ENCODE measurements around the gene NAT16. TPM values are rescaled to one million over a fixed set of nuclear protein-coding genes. Genes with fewer than 3 reads are reported as not detected.

Gene NAT16
- total and polyA plus RNA-seq, 2 of the 13 experiments (the other 11 are each of a cell fraction or from before 2014, with no cell fraction given), result 0.04 TPM; not detected in 1

- no TSS peak for BruUV-seq (replicated peaks)
- H3K27me3 ChIP-seq (ENCODE audit: control insufficient read depth in 1 of 2, insufficient read depth in 2 of 2, low read length in 2 of 2), result no peaks in the 10 kb centered on the region; a peak in 1 of 5 replicates
- in situ Hi-C loops (cut with HindIII; ENCODE audit: extremely low pct_ligation_motif_present, low pct_unique_long_range_greater_than_20kb) (no loop called here), intact Hi-C loops (cut with micrococcal nuclease; ENCODE audit: unreplicated experiment) (no loop called here)
- H3K9ac ChIP-seq (ENCODE audit: insufficient read depth, low read depth, low read length), result peak overlapping the region; percentile 89
- peaks cover 3% of the 10 kb centered on the region; the same call in 1 of the 2 replicates for H4K20me1 ChIP-seq (ENCODE audit: insufficient read depth, low read length)
- FAIRE-seq (no peak), ATAC-seq (no peak), DNase-seq (ENCODE audit: low spot score) (no peak)
- 100% methylated on average over 3 of the region's 5 CpGs for WGBS (ENCODE audit: low lambda C conversion rate)
- CTCF ChIA-PET (ENCODE audit: low intra/inter-chr PET ratio, low total read pairs), result no interaction called here
- TF ChIP-seq ZNF121 (CRISPR knock-in tag; IDR thresholded peaks at IDR 0.05) (peak; percentile 94), ZBTB40 (IDR thresholded peaks at IDR 0.05) (no peak), ZBTB40 (CRISPR knock-in tag; IDR thresholded peaks at IDR 0.05) (no peak), FOXO4 (CRISPR knock-in tag; conservative IDR thresholded peaks at IDR 0.05) (0 out of 2 replicates have a peak, but pooled peaks have one; percentile 71)
- H3K9me3 ChIP-seq (ENCODE audit: low read length), result no peaks in the 10 kb centered on the region
- peak overlapping the region; percentile 99 for H3K27ac ChIP-seq (ENCODE audit: extremely low read length, insufficient read depth, low read length)
- peaks cover 12% of the 10 kb centered on the region for H3K79me2 ChIP-seq (ENCODE audit: insufficient read depth, low read length)
- peak overlapping the region; percentile 74 to 87 (median 84) for H3K4me3 ChIP-seq (replicated peaks in 1 of 3; ENCODE audit: insufficient read depth in 1 of 3, low read depth in 2 of 3, low read length in 3 of 3)
- peak overlapping the region; percentile 91 for H3K4me2 ChIP-seq (ENCODE audit: low read depth, low read length)
- H2AFZ ChIP-seq (ENCODE audit: low read length), result no peak overlapping the region
- H3K4me1 ChIP-seq (ENCODE audit: insufficient read depth, low read length), result peaks cover 43% of the 10 kb centered on the region
- peaks cover 5 to 8% of the 10 kb centered on the region in 2 experiments; a peak in 3 of 5 replicates for H3K36me3 ChIP-seq (replicated peaks in 1 of 2; ENCODE audit: control insufficient read depth in 1 of 2, insufficient read depth in 2 of 2, low read length in 2 of 2)
- POLR2A ChIA-PET, result interaction anchor here (0.9 to 11.6 kb wide), 10 partner anchors 10 to 773 kb away, joined by 3 to 202 read pairs (median 10); partner anchors contain the start of genes CLDN15, FIS1, MEPCE and PLOD3
These were observed 22.5 kb upstream of the NAT16 start for GRCh38 chr7:101202603-101202918.
